HG03342 (cell line): ENCODE data around the gene CLPSL1.

Experiments
- ATAC-seq: cut with Tn5 transposase; IDR thresholded peaks from one replicate; pipeline ENCODE4 v1.9.1; 2021; ENCODE audit warnings: mild to moderate bottlenecking, moderate library complexity; ENCODE audit not compliant: unreplicated experiment

Gene CLPSL1

DNA sequence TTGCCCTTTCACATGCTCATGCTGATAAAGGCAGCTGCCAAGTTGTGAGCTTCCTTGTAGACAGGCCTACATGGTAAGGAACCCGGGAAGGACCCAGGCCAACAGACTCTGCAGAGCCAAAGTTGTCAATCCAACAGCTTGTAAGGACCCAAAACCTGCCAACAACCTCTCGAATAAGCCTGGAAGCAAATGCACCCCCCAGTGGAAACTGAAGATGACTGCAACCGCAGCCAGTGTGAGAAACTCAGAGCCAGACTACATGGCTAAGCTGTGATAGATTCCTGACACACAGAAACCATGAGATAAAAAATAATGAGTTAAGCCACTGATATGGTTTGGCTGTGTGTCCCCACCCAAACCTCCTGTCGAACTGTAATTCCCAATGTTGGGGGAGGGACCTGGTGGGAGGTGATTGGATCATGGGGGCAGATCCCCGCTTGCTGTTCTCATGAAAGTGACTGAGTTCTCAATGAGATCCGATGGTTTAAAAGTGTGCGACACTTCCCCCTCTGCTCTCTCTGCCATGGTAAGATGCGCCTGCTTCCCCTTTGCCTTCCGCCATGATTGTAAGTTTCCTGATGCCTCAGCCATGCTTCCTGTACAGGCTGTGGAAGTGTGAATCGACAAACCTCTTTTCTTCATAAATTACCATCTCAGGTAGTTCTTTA lies 23.2 kb upstream of the CLPSL1 start:
- ATAC-seq, result no peak

DNA sequence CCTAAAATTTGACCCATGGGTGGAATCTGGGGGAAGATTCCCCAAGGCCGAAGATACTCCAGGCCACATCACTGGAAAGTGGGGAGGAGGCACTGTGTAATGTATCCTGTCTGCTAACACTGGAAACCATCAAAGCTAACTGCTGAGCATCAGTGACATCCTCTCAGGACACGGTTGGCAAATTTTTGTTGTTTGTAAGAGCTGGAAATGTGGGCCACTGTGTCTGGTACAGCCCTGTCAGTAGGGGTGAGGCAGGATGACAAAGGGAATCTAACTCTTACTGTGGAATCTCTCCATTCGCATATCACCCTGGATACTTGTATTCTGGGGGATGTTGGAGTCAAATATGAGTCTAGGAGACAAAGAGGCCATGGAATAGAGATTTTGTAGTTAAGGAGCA lies 21.4 kb upstream of the CLPSL1 start:
- ATAC-seq, result no peak

DNA sequence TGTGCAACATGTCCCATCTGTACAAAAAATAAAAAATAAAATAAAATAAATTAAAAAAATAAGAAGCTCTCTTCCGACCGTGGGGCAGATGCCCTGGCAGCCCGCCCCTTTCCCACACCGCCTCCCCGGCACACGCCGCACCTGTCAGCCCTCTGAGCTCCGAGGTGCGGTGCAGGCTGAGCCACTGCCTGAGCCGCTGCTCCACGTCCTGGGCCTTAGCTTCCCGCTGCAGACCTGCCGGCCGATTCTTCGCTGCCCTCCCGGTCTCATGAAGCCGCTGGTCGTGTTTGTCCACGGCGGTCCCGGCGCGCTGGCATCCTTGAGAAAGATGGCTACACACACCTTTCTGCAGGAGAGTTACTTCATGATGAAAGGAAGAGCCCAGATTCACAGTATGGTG lies 15.1 kb upstream of the CLPSL1 start:
- no peak for ATAC-seq

DNA sequence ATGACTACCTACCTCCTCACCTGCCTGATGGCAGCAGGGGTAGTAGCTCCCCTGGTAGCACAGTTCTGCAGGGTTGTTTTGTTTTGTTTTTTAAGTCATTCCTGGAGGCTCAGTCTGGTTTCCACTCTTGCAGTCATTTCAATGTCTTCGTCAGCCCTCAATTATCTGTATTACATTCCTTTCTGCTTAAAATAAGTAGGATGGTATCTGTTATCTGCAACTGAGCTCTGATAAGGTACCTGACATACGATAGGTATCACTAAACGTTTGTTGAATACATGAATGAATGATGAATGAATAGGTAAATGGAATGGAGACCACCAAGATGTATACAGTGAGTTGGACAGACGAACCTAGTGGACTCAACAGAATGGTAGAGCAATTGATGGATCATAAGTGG lies 11.6 kb upstream of the CLPSL1 start:
- ATAC-seq, result no peak

DNA sequence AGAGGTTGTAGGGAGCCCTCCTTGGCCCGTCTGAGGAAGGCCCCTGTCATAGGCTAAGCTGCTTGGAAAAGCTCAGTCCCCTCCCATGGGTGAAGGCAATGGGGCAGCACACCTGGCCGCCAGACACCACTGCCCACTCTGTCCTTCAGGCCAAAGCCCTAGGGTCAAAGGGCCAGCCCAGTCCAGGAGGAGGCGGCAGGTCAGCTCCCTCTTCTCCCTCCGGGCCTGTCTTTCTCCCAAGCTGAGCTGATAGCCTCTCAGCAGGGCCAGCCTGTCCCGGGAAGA lies 9.5 kb upstream of the CLPSL1 start:
- no peak for ATAC-seq

DNA sequence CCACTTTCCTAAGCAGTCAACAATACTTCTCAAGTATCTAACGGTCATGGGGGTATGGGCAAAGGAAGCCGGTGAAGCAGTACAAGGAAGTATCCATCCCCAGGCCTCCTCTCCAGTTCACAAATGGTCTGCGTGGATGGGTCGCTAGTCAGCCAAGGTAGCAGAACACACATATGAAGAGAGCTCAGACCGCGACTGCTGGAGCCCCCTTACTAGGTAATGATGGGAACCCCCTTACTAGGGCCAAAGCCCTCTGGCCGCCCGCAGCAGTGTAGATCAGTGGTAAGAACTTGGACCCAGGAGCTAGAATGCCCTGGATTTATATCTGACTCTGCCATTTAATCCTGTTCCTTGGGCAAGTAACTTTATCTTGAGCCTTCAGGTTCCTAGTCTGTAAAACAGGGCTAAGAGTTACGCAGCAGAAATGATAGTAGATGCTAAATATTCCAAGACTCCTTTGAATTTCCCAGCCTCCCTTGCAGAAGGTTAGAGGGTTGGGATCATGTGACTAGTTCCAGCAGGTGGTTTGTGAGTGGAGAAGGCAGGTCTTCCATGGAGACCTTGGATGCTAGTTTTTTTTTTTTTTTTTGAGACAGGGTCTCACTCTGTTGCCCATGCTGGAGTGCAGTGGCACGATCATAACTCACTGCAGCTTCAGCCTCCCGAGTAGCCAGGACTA lies 6.6 kb upstream of the CLPSL1 start:
- ATAC-seq, result no peak

DNA sequence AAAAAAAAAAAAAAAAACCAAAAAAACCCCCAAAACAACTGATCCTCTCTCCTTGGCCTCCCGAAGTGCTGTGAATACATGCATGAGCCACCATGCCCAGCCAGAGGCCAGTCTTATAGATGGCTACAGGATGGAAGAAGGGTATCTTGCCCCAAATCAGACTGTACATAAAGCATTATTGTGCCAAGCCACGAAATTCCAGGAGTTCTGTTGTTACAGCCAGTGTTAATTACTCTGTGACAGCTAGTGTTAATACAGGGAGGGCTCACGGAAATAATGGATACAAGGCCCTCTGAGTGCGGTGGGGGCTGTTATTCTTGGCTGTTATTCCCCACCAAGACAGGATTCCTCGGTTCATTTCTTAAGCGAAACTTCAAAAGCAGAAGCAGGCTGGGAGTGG lies 5.8 kb upstream of the CLPSL1 start:
- no peak for ATAC-seq

DNA sequence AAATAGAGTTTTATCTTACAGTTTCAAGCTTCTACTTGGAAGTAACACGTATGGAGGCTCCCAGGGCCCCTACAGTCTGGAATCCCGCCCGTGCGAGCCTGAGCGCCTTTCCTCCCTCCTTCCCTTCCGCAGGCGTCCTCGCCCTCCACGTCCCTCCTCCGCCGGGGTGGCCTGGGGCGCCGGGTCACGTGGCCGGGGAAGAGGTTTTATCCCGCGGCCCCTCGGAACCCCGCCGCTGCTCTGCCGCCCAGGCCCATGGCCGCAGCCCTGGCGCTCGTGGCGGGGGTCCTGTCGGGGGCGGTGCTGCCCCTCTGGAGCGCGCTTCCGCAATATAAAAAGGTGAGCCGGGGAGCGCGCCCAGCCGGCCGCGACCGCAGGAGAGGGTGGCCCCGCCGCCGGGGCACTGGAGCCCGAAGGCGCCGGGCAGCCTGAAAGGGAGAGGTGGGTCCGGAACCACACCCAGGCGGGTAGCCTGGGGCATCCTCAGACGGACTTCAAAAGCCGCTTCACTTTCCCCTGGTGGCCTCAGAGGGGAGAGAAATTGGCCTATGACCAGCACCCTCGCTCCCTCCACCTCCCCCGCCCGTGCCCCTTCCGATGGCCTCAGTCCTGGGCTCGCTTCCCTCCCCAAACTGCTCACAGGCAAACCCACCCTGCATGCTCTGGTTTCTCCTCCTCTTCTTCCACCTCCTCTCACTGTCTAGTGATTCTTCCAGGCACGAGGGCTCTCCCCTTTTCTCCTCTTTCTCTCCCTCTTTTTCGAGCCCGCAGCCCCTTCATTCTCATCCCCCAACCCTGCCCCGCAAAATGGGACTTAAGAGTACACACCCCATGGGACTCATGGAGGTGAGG lies 4.2 kb upstream of the CLPSL1 start, which contains the start of gene CLPSL2:
Gene CLPSL2, plus strand, starts transcription at position 235 of the 852 bp plus-strand sequence. Its CDS starts 21 bp downstream, at position 256.
- ATAC-seq, result no peak

DNA sequence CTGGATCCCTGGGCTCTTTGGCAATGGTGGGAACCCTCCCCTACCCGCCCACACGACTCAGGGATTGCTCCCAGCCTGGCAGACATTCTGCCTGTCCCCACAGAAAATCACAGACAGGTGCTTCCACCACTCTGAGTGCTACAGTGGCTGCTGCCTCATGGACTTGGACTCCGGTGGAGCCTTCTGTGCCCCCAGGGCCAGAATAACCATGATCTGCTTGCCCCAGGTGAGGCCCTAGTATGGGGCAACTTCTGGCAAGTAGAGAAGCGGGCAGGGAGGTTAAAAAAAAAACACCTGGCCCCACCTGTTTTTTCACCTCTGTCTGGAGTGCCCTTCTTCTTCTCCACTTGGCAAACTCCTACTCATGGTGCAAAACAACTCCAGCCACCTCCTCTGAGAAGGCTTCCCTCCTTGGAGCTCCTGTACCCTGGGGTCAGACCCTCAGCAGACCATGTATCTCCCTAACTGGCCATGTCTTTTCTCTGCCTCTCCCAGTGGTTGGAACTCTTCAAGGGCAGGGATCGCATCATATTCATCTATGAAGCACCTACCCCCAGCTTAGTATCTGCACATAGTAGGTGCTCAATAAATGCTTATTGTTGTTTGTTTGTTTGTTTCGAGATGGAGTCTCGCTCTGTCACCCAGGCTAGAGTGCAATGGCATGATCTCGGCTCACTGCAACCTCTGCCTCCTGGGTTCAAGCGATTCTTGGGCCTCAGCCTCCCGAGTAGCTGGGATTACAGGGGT lies 3.3 kb upstream of the CLPSL1 start:
- no peak for ATAC-seq

DNA sequence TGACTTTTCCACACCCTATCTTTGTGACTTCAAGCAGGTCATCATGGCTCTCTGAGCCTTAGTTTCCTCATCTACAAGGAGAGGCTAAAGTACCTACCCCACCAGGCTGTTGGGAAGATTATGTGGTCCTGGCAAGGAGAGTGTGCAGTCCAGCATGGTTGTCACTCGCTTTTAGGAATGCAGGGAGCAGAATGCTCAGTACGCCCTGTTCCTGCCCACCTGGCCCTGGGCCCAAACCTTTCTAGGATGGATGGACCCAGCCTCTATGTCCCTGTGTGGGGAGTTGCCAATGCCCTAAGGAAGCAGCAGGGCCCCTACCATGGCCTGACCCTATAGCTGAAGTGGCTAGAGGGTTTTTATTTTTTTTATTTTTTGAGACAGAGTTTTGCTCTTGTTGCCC lies 2.4 kb upstream of the CLPSL1 start:
- ATAC-seq, result no peak

DNA sequence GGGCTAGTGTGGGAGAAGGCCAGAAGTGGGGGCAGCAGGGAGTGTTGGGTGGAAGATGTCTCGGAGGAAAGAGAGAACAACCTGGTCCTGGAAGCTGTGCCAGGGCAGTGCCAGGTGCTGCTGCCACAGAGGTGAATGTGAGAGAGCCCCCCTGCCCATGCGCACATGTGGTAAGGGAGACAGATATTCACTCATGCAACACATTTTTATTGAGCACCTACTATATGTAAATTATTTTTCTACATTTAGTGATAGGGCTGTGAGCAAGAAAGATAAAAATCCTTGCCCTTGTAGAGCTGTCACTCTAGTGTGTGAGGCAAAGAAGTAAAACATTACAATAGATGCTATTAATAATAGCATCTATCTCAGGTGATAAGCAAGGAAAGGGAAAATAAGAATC lies 471 bp downstream of the CLPSL1 start:
- ATAC-seq, result no peak

DNA sequence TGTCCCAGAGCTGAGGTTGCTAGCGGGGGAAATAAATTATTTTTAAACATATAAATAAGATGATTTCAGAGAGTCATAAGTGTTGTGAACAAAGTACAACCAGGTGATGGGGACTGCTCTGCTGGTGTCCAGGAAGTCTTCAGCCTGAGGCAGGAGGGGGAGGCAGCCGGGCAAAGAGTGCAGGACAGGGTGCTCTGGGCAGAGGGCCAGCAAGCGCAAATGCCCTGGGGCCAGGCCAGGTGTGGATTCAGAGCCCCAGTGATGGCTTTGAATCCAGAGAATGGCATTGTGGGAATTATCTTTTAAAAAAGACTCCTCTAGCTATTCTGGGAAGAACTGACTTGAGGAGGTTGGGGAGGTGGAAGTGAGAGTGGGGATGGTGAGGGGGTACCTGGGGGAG lies 1.6 kb downstream of the CLPSL1 start:
- ATAC-seq, result no peak

DNA sequence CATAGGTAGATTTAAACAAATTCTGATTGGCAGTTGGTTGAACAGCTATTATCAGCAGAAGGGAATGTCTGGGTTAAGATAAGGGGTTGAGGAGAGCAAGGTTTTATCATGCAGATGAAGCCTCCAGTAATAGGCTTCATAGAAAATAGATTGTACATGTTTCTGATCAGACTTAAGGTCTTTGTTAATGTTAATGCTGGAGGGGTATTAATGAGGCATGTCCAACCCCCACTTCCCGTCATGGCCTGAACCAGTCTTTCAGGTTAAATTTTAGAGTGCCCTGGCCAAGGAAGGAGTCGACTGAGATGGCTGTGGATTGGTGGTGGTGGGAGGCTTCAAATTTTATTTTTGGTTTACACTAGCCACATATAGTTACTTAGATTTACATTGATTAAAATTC lies 3.4 kb downstream of the CLPSL1 start:
- ATAC-seq, result no peak

DNA sequence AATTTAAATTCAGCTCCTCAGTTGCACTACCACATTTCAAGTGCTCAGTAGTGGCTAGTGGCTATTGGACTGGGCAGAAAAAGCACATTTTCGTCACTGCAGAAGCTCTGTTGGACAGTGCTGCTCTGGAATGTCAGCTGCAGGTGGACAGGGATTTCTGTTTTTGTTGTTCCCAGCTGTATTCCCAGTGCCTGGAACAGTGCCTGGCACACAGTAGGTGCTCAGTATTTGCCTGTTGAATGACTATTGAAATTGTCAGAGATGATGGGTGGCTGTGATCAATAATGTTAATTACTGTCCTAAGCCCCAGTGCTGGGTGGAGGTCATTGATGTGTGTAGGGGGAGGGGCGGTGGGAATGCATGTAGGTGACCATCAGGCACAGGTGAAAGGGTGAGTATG lies 5.5 kb downstream of the CLPSL1 start:
- no peak for ATAC-seq

DNA sequence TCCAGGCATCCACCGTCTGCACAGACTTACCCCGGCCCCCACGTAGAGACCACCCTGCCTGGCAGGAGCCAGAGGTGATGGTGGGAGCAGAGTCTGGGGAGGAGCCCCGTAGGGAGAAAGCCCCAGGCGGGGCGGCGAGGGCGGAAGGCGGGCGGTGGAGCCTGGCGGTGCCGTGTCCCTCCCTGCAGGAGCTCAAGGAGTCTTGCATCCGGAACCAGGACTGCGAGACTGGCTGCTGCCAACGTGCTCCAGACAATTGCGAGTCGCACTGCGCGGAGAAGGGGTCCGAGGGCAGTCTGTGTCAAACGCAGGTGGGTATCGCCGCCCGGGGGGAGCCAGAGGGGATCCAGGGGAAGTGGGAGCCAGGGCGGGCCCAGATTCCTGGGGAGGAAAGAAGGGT lies 6.0 kb downstream of the CLPSL1 start:
- no peak for ATAC-seq

DNA sequence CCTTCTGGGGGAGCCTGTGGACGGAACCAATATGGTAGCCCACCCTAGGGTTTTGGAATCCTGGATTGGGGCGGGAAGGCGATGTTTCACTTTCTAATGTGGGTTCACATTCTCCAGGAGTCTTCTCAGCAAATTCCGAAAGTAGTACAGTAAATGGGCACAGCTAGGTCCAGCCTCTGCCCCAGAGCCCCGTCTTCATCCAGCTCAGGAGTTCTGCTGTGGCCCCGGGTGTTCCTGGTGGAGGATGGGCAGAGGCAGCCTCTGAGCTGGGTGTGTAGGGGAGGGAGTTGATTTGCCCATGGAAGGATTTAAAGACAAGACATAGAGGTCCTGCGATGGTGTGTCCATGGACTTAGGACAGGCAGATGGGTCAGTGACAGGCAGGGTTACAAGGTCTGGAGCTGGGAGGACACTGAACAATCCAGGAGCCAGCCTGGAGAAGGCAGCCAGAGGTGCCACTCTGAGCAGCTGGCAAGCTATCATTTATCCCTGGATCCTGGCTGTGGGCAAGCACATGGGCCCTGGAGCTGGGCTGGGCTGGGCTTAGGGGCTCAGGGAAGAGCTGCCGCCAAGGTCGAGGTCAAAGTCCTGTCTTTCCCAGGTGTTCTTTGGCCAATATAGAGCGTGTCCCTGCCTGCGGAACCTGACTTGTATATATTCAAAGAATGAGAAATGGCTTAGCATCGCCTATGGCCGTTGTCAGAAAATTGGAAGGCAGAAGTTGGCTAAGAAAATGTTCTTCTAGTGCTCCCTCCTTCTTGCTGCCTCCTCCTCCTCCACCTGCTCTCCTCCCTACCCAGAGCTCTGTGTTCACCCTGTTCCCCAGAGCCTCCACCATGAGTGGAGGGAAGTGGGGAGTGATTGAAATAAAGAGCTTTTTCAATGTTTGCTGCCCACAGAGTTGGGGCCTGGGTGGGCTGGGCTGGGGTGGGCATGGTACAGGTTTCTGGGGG lies 6.7 kb downstream of the CLPSL1 start:
- no peak for ATAC-seq

DNA sequence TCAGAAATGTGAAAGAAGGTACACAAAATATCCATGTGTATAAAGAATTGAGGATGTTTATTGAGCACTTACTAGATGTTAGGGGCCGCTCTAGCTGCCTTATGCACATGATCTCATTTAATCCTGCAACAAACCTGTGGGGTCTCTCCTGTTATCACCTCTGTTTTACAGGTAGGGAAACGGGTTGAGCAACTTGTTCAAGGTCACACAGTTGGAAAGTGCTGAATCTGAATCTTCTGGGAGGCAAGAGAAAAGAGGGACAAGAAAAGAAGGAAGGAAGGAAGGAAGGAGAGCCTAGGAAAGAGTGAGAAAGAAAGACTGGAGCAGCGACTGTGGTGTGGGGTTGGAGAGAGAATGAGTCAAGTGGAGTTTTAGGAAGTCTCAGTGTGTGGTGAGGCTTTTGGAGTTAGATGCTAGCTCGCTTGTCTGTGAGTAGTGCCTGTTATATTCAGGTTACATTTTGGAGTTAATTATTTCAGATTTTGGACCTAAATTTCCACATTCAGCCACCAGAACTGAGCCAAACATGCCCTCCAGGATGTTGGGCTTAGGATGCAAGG lies 7.7 kb downstream of the CLPSL1 start:
- ATAC-seq, result no peak

DNA sequence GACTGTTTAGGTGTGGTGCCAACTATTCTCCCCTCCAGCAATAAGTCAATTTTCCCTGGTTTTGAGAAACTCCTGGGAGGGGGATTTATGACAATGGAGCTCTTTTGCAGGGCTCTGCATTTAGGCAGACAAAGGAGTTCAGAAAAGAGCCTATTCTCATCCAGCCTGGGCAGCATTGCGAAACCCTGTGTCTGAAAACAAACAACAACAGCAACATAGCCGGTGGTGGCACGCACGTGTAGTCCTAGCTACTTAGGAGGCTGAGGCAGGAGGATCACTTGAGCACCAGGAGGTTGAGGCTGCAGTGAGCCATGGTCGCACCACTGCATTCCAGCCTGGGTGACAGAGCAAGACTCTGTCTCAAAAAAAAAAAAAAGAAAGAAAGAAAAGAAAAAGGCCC lies 9.9 kb downstream of the CLPSL1 start:
- ATAC-seq, result no peak

DNA sequence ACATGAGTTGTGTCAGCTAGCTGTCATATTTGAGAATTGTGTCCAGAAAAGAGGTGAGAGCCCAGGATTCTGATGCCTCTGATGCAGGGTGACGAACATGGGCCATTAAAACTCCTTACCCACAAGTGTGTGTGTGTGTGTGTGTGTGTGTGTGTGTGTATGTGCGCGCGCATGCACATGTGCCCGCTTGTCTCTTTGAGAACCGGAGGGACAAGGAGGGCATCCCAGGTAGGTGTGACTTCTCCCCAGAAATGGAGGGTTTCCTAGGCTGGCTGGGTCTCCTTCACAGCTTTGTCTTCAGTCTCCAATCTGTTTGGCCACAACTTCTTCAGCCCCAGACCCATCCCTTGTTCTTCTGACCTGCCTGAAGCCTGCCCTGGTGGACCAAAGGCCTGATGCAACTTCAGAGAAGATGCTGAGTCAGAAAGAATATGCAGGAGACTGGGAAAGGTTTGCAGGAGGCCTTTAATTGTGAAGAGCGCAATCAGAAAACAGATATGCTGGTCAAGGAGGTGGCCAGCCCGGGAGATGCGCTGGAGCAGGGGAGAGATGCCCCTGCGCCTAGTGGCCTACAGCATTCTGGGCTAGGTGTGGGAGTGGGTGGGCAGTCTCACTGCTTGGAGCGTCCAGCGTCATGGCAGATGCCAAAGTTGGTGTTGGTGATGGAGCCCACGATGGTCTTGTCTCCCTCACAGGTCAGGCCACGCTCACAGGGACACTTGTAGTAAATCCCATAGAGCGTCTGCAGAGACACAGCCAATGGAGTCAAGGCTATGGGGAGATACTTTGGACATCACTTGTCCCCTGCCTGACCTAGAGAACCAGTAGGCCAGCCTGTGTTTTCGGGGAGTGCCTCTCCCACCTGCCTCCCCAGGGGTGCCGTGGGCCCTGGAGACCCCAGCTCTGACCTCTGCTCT lies 14.0 kb downstream of the CLPSL1 start:
- ATAC-seq, result no peak
